ENCODE results near the gene SYNM.

- TF ChIP-seq, protein P1, sequence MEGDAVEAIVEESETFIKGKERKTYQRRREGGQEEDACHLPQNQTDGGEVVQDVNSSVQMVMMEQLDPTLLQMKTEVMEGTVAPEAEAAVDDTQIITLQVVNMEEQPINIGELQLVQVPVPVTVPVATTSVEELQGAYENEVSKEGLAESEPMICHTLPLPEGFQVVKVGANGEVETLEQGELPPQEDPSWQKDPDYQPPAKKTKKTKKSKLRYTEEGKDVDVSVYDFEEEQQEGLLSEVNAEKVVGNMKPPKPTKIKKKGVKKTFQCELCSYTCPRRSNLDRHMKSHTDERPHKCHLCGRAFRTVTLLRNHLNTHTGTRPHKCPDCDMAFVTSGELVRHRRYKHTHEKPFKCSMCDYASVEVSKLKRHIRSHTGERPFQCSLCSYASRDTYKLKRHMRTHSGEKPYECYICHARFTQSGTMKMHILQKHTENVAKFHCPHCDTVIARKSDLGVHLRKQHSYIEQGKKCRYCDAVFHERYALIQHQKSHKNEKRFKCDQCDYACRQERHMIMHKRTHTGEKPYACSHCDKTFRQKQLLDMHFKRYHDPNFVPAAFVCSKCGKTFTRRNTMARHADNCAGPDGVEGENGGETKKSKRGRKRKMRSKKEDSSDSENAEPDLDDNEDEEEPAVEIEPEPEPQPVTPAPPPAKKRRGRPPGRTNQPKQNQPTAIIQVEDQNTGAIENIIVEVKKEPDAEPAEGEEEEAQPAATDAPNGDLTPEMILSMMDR (conservative IDR thresholded peaks at IDR 0.05): no peak
- TF ChIP-seq ZFX (IDR thresholded peaks at IDR 0.05): no peak
Measured at GRCh38 chr15:99174567-99175395, 69.9 kb downstream of the SYNM start.
